Measurements from ENCODE around the gene OR2L13.

DNA sequence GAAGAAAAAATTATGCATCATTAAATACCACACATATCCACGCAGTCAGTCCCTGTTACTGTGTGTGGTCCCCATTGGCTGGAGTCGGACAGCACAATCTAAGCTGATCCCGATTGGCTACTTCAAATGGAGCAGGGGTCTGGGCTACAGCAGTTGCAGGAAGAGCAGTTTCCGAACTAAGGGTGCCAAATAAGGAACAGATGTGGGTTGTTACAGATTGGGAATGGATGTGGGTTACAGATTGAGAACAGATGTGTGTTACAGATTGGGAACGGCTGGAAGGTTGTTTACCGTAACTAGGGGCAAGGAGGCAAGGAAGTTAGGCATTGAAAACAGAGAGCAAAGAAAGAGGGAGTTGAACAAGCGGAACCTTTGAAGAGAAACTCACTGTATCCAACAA, 19.9 kb downstream of the OR2L13 start:
- TF ChIP-seq POLR2A (IDR thresholded peaks at IDR 0.05) (no peak), POLR2AphosphoS5 (IDR thresholded peaks at IDR 0.05) (no peak), EP300 (IDR thresholded peaks at IDR 0.05) (no peak)
- TF ChIP-seq, protein P1, sequence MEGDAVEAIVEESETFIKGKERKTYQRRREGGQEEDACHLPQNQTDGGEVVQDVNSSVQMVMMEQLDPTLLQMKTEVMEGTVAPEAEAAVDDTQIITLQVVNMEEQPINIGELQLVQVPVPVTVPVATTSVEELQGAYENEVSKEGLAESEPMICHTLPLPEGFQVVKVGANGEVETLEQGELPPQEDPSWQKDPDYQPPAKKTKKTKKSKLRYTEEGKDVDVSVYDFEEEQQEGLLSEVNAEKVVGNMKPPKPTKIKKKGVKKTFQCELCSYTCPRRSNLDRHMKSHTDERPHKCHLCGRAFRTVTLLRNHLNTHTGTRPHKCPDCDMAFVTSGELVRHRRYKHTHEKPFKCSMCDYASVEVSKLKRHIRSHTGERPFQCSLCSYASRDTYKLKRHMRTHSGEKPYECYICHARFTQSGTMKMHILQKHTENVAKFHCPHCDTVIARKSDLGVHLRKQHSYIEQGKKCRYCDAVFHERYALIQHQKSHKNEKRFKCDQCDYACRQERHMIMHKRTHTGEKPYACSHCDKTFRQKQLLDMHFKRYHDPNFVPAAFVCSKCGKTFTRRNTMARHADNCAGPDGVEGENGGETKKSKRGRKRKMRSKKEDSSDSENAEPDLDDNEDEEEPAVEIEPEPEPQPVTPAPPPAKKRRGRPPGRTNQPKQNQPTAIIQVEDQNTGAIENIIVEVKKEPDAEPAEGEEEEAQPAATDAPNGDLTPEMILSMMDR (IDR thresholded peaks at IDR 0.05) = no peak

All from upper lobe of left lung (tissue), 4 donors.